GM19438 (cell line): Measurements from ENCODE around the gene GRID1.
"Not testable (repeated sequence)": the region's sequence is repeated elsewhere in the genome, so short reads cannot be mapped to it uniquely, and the experiment has no call there.

Experiments
- ATAC-seq: cut with Tn5 transposase; IDR thresholded peaks from one replicate; pipeline ENCODE4 v1.9.1; 2021; ENCODE audit warnings: low read depth; ENCODE audit not compliant: unreplicated experiment

The GRID1 gene

GRCh38 chr10:86102031-86102430 lies 264.6 kb downstream of the GRID1 start:
- ATAC-seq: no peak

DNA sequence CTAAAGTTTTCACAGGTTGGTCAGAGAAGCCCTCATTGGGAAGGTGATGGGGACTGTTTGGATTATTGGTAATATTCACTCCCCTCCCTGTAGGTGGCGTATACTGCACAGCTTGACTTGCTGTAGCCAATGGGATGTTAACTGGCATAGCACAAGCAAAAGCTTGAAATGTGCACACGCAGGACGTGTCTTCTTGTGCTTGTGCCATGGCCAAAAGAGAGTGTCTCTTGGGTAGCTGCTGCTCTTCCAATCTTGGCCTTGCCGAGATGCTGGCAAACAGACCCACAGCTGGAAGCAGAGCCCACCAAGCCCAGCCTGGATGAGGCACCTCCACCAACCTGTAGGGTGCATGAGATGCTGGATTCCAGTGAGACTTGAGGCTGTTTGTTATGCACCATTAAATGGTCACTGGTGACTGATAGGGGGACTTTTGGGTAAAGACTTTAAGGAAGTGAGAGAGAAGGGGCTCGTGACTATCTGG lies 266.0 kb downstream of the GRID1 start:
- ATAC-seq: peak; percentile 73

- ATAC-seq: no peak
These were observed 266.9 kb downstream of the GRID1 start for GRCh38 chr10:86099542-86100334.

GRCh38 chr10:86098187-86098881 lies 268.3 kb downstream of the GRID1 start:
- ATAC-seq: no peak

DNA sequence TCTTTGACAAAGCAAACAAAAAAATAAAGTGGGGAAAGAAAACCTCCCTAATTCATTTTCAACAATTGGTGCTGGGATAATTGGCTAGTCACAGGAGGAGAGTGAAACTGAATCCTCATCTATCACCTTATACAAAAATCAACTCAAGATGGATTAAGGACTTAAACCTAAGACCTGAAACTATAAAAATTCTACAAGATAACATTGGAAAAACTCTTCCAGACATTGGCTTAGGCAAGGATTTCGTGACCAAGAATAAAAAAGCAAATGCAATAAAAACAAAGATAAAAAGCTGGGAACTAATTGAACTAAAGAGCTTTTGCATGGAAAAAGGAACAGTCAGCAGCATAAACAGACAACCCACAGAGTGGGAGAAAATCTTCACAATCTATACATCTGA lies 271.5 kb downstream of the GRID1 start:
- not testable (repeated sequence) for ATAC-seq

- ATAC-seq: not testable (repeated sequence)
These were observed 274.3 kb downstream of the GRID1 start for GRCh38 chr10:86092311-86092710.

GRCh38 chr10:86091216-86091615 lies 275.4 kb downstream of the GRID1 start:
- ATAC-seq: no peak

DNA sequence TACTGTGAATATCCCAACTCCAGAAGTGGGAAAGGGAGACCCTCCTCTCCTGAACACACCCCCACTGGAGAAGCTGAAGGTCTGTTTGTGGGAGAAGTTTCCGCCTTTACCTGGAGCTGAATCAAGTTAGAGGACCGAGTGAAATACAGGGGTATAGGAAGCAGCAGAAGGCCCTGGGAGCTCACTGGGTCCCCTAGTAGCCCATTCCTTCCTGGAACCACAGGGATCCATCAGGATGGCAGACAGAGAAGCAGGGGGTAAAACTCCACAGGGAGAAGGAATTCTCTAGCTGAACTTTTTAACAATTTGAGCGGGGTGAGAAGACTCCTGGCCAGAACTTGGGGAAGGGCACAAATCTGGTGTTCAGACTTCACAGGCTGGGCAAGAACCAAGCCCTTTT lies 275.8 kb downstream of the GRID1 start:
- ATAC-seq: no peak

- no peak for ATAC-seq
These were observed 278.9 kb downstream of the GRID1 start for GRCh38 chr10:86087716-86088115.

DNA sequence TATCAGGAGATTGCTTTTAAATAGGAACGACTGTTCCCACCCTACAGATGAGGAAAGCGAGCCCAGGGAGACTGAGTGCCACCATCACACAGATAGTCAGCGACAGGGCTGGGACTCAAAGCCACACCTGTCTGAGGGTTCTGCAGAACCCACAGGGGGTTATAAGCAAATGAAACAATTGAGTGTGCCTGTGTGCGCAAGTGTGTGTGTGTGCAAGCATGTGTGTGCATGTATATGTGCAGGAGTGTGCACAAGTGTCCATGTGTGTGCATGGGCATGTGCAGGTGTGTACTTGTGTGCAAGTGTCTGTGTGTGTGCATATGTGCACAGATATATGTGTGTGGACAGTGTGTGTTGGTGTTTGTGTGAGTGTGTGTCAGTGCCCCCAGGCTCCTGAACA lies 280.2 kb downstream of the GRID1 start:
- no peak for ATAC-seq

- ATAC-seq: no peak
These were observed 280.9 kb downstream of the GRID1 start for GRCh38 chr10:86085686-86086085.

DNA sequence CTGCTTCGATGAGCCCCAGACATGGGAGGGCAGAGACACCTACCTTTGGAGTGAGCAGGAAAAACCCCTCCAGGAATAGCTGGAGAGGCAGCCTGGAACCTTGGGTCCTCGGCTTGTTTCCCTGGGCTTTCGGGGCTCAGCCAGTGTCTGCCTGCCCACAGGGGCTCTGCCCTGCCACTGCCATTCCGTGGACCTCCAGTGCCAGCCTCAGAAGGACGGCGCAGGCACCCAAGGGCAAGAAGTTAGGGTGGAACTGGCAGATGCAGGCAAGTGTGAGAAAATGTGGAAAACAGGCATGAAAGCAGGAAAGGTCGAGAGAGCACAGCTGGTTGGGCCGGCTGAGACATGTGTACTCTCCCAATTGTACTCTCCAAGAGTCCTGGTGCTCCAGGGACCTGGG lies 281.5 kb downstream of the GRID1 start:
- no peak for ATAC-seq

- ATAC-seq: no peak
These were observed 282.0 kb downstream of the GRID1 start for GRCh38 chr10:86084585-86084984.

- ATAC-seq: no peak
These were observed 282.9 kb downstream of the GRID1 start for GRCh38 chr10:86083664-86084175.

GRCh38 chr10:86083206-86083605 lies 283.4 kb downstream of the GRID1 start:
- no peak for ATAC-seq

DNA sequence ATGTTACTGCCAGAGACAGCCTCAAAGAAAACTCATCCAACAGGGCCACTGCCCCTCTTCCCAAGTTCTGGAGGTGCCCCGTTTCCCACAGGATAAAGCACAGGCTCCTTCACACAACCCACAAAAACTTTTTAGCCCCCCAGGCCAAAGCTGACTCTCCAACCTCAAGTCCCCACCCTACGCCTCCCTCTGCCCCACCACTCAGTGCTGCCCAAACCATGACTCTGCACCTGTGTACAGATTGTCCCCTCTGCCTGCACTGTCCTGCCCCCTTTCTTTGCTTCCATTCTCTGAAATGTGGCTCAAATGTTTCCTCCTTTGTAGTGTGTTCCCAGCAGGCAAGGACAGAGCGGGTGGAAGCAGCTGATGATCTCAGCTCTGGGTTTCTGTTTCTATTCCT lies 284.0 kb downstream of the GRID1 start:
- no peak for ATAC-seq

GRCh38 chr10:86079088-86079487 lies 287.5 kb downstream of the GRID1 start:
- no peak for ATAC-seq

DNA sequence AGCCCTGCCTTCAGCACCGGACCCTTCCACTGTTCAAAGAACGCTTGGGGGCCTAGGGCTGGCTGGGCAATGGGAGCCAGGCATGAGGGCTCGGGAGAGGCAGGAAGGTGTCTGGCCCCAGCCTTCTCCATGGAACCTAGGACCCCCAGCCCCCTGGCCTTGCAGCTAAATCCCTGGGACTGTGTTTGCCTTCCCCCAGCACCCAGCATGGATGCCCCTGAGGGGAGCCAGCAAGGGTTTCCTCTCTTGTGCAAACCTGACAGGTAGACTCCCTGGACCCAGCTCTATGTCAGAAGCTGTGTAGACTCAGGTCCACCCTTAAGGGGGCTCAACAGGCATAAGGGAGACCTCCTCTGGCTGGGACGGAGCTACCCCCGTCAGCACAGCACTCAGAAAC lies 288.0 kb downstream of the GRID1 start:
- ATAC-seq: no peak

- ATAC-seq: no peak
These were observed 288.5 kb downstream of the GRID1 start for GRCh38 chr10:86077871-86078638.

DNA sequence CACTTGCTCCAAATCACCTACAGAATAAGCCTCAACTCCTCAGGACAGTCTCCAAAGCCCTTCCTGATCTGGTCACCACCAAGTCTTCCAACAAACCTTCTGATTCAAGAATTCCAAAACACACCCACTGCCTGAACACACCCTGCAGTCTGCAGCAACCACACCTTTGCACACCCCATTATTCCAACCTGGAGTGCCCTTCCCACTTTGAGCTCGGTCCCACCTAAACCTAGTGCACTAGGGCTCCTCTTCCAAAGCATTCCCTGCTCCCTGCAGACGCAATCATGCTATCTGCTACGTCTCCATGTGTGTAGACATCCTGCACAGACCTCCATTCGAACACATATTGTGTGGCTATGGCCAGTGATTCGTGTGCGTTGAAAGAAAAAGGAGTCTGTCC lies 289.3 kb downstream of the GRID1 start:
- ATAC-seq: no peak

- ATAC-seq: not testable (repeated sequence)
These were observed 290.1 kb downstream of the GRID1 start for GRCh38 chr10:86076497-86076896.
